Heart left ventricle (tissue), 16 donors: ENCODE measurements around the gene ADH6. TPM values are rescaled to one million over a fixed set of nuclear protein-coding genes. Genes with fewer than 3 reads are reported as not detected.

ENCODE experiments used
- ATAC-seq, 4 donors: fragments of 200-7000 bp; cut with Tn5 transposase; one replicate each; pipeline ENCODE4 v1.9.1; 2020 to 2022; ENCODE audit warnings: moderate library complexity in 4 of 4, mild to moderate bottlenecking in 3 of 4, moderate number of reproducible peaks in 1 of 4
- DNase-seq, 5 donors: peaks; one replicate each; pipeline ENCODE4 v3.0.0-alpha.2; 2020
- H3K27ac ChIP-seq, 12 donors: fragments of 200-600 bp; sonication (generic) in 4 of 12; one replicate each; pipeline versions ENCODE4 v1.5.0 to v1.8.0; 2016 to 2022; ENCODE audit warnings: mild to moderate bottlenecking in 2 of 12
- H3K27me3 ChIP-seq, 9 donors: fragments of 200-600 bp; sonication (generic) in 2 of 9; one replicate each; pipeline versions ENCODE4 v1.5.1 to v1.8.0; 2016 to 2022; ENCODE audit warnings: mild to moderate bottlenecking in 3 of 9
- H3K36me3 ChIP-seq, 9 donors: fragments of 200-600 bp; sonication (generic) in 2 of 9; one replicate each; pipeline versions ENCODE4 v1.5.0 to v1.8.0; 2018 to 2022; ENCODE audit warnings: mild to moderate bottlenecking in 2 of 9
- H3K4me1 ChIP-seq, 12 donors: fragments of 200-600 bp; sonication (generic) in 4 of 12; one replicate each; pipeline versions ENCODE4 v1.5.0 to v1.8.0; 2016 to 2022; ENCODE audit warnings: mild to moderate bottlenecking in 3 of 12
- H3K4me3 ChIP-seq, 12 donors: fragments of 200-600 bp; sonication (generic) in 4 of 12; one replicate each; pipeline versions ENCODE4 v1.5.0 to v1.8.0; 2017 to 2022; ENCODE audit warnings: mild to moderate bottlenecking in 9 of 12, moderate library complexity in 4 of 12
- H3K9me3 ChIP-seq, 12 donors: fragments of 200-600 bp; sonication (generic) in 4 of 12; one replicate each; pipeline versions ENCODE4 v1.5.0 to v1.8.0; 2016 to 2022; ENCODE audit warnings: mild to moderate bottlenecking in 1 of 12
- POLR2A ChIP-seq, 2 donors: fragments of 450-650 bp; IDR thresholded peaks; one replicate each; pipeline ENCODE4 v1.6.1; 2017; ENCODE audit warnings: antibody characterized with exemption in 2 of 2, mild to moderate bottlenecking in 2 of 2, moderate library complexity in 2 of 2
- WGBS, 4 donors: extraction: QIAGEN DNeasy Blood & Tissue Kit in 2 of 4; methylation state at CpG; one replicate each; pipeline versions ENCODE4 v1.1.5 to v1.1.7; 2013 to 2018; 5-methylcytosine and 5-hydroxymethylcytosine counted together
- intact Hi-C, 10 donors: fragments of 100-400 bp; cut with DNase I; formaldehyde crosslinking; loops; one replicate each; pipeline versions ENCODE4 v1.11.1 to v1.14.2; 2022
- polyA plus RNA-seq, 2 donors: library from polyadenylated mRNA; stranded (reverse); fragments of 200-250 nt; gene quantifications; one replicate each; pipeline ENCODE4 v1.2.3, GENCODE V29; 2013
- total RNA-seq, 9 donors: library from RNA; depleted of rRNA in 2 of 9; stranded (reverse); fragments of >200 nt in 2 of 9; fragmentation: NEBNext Ultra II Directional in 3 of 9; extraction: Animal tissue kit (Norgen Biotek cat#: 25700) in 3 of 9; gene quantifications; one replicate each; pipeline versions ENCODE4 v1.1.0 to v1.2.4, GENCODE V29; 2016 to 2023
- TF ChIP-seq, protein P1 (sequence below), 12 donors: fragments of 200-600 bp; sonication (generic) in 4 of 12; IDR thresholded peaks; one replicate each; pipeline versions ENCODE4 v1.5.0 to v1.8.0; 2018 to 2022; ENCODE audit warnings: antibody characterized with exemption in 12 of 12, mild to moderate bottlenecking in 5 of 12
- donor health status: ischemic (EF 13 %, LVEDD 7.1; RV severe dilation, severe dysfunction).
- donor health status: healthy with polysubstance abuse.
- donor health status: DM: no; HTN: yes; CAD: no.
- donor health status: DM: no; HTN: no; CAD: no.
- donor health status: ischemic (EF 25% LVEDD 6.9; RV normal size, moderate dysfunction).
- donor health status: ischemic (EF 25% LVEDD 5.7; RV mildly dilated, moderate dysfunction).
- donor health status: healthy.
- donor health status: DM: yes; HTN: yes; CAD: no.
- donor health status: ischemic (EF 35%, LVEDD 5.7; RV mildly dilated, moderate dysfunction).
- donor health status: nonischemic (EF 11% LVEDD 7.7; RV severe dilation, severe dysfunction).
- donor health status: DM: yes; HTN: yes; CAD: no.
- donor health status: PGD.
- donor health status: ischemic (EF 29% LVEDD 5.4; RV normal size, mild dysfunction).
- donor health status: nonischemic (EF 23%, LVEDD 6.1; RV moderate dilation, normal function).

The ADH6 gene
- total and polyA plus RNA-seq, 11 donors: not detected

DNA sequence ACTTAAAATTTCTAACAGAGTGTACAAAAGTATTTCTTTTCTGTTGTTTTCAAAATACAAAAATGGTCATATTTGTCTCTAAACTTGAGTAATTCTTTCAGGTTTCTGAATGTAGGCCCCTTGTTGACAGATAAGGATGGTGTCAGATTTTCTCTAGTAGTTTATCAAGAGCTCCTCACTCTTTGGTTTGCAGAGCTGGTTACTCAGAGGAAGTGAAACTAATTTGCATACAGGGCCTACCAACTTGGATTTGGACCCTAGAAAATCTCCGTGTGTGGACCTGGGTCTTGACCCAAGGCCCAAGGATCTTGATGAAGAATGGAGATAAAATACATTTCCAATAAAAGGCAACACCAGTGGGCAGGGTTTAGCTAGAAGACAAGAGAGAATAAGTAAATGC is 433 bp upstream of the ADH6 start:
- ATAC-seq (no peak), DNase-seq (no peak)
- Histone ChIP-seq H3K36me3 (no peaks in the 10 kb centered on the region), H3K4me3 (no peak overlapping the region), H3K27me3 (no peaks in the 10 kb centered on the region), H3K9me3 (peaks cover 0 to 10% (median 0%) of the 10 kb centered on the region in 12 donors), H3K4me1 (no peaks in the 10 kb centered on the region), H3K27ac (no peak overlapping the region)
- no peak for TF ChIP-seq POLR2A (IDR thresholded peaks at IDR 0.05)
- TF ChIP-seq, protein P1, sequence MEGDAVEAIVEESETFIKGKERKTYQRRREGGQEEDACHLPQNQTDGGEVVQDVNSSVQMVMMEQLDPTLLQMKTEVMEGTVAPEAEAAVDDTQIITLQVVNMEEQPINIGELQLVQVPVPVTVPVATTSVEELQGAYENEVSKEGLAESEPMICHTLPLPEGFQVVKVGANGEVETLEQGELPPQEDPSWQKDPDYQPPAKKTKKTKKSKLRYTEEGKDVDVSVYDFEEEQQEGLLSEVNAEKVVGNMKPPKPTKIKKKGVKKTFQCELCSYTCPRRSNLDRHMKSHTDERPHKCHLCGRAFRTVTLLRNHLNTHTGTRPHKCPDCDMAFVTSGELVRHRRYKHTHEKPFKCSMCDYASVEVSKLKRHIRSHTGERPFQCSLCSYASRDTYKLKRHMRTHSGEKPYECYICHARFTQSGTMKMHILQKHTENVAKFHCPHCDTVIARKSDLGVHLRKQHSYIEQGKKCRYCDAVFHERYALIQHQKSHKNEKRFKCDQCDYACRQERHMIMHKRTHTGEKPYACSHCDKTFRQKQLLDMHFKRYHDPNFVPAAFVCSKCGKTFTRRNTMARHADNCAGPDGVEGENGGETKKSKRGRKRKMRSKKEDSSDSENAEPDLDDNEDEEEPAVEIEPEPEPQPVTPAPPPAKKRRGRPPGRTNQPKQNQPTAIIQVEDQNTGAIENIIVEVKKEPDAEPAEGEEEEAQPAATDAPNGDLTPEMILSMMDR (IDR thresholded peaks at IDR 0.05): no peak
- WGBS, 4 donors: 27 to 75% (median 52%) methylated on average over 1 of the region's 1 CpG
- intact Hi-C loops: no loop called here

DNA sequence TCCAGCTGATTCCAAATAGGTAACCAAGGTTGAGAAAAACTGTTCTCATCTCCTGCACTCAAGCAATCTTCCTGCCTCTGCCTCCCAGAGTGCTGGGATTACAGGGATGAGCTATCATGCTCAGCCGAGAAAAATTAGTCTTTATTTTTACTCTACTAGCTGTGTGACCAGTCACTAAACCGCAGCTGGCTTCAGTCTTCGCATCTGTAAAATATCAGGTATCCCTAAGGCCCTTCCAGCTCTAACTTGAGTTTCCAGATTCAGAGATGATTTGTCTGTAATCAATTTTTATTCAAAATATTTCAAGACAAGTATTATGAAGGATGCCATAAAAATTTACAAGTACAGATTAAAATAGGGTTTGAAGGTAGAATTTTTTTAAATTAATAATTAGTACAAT is 3.5 kb downstream of the ADH6 start:
- Histone ChIP-seq H3K4me1 (no peaks in the 10 kb centered on the region), H3K4me3 (no peak overlapping the region), H3K9me3 (peaks cover 0 to 10% (median 0%) of the 10 kb centered on the region in 12 donors), H3K36me3 (no peaks in the 10 kb centered on the region), H3K27ac (no peak overlapping the region), H3K27me3 (no peaks in the 10 kb centered on the region)
- ATAC-seq (no peak), DNase-seq (no peak)
- WGBS, 4 donors: 81 to 87% (median 85%) methylated on average over 3 of the region's 3 CpGs
- intact Hi-C loops: no loop called here
- TF ChIP-seq, protein P1 (IDR thresholded peaks at IDR 0.05): no peak
- TF ChIP-seq POLR2A (IDR thresholded peaks at IDR 0.05): no peak

DNA sequence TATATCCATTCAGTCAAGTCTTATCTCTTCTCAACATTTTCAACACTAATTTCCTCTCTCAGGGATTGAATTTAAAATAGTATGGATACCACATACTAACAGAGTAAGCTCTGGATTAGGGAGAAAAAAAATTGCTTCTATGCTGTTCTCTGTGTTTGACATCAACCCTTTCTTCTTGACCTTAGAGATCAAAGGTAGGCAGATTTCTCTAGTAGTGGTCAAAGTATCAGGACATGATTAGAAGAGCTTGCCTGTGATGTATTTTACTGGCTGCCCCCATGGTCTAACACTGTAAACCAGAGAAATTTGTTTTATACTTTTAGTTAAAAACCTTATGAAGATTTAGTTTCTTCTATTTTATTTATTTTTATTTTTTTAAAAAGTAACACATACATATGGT is 8.3 kb downstream of the ADH6 start:
- H3K27me3 ChIP-seq: no peaks in the 10 kb centered on the region
- H3K4me3 ChIP-seq: no peak overlapping the region
- no peak overlapping the region for H3K27ac ChIP-seq
- TF ChIP-seq, protein P1 (IDR thresholded peaks at IDR 0.05): no peak
- no peak for TF ChIP-seq POLR2A (IDR thresholded peaks at IDR 0.05)
- no peaks in the 10 kb centered on the region for H3K36me3 ChIP-seq
- intact Hi-C loops: no loop called here
- H3K4me1 ChIP-seq: no peaks in the 10 kb centered on the region
- DNase-seq (no peak), ATAC-seq (no peak)
- no peaks in the 10 kb centered on the region for H3K9me3 ChIP-seq

DNA sequence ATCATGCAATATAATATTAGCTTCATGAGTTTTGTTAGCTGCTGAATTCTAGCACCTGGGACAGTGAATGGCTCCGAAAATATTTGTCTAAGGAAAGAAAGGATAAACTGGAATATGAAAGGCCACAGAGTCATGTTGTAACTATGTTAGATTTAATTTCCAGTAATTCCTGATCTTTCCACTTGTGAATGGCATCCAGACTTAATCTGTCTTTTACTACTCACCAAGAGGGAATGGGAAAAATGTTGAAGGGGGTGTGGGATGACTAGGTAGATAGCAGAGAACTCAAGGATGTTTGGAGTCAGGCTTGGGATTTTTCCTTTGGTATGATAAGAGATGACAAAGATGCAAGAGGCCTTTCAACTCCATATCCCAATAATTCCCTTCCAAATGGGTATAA is 9.4 kb downstream of the ADH6 start:
- ATAC-seq (no peak), DNase-seq (no peak)
- Histone ChIP-seq H3K9me3 (no peaks in the 10 kb centered on the region), H3K36me3 (no peaks in the 10 kb centered on the region), H3K27ac (no peak overlapping the region), H3K27me3 (no peaks in the 10 kb centered on the region), H3K4me3 (no peak overlapping the region), H3K4me1 (no peaks in the 10 kb centered on the region)
- intact Hi-C loops: loop anchor here in 3 of 10 donors (10.0 kb wide), 2 partner anchors 95 to 195 kb away; no protein-coding TSS in a partner anchor
- WGBS, 4 donors: 86 to 98% (median 94%) methylated on average over 1 of the region's 1 CpG
- TF ChIP-seq, protein P1 (IDR thresholded peaks at IDR 0.05): no peak
- TF ChIP-seq POLR2A (IDR thresholded peaks at IDR 0.05): no peak
